Stromal cell of bone marrow (primary cell): ENCODE results near the gene CEACAM16.
"Not testable (repeated sequence)": the region's sequence is repeated elsewhere in the genome, so short reads cannot be mapped to it uniquely, and the experiment has no call there.

Experiments
- DNase-seq: peaks from one replicate; pipeline ENCODE4 v3.0.0-alpha.2; 2012; ENCODE audit warnings: low read depth

CEACAM16 gene

DNA sequence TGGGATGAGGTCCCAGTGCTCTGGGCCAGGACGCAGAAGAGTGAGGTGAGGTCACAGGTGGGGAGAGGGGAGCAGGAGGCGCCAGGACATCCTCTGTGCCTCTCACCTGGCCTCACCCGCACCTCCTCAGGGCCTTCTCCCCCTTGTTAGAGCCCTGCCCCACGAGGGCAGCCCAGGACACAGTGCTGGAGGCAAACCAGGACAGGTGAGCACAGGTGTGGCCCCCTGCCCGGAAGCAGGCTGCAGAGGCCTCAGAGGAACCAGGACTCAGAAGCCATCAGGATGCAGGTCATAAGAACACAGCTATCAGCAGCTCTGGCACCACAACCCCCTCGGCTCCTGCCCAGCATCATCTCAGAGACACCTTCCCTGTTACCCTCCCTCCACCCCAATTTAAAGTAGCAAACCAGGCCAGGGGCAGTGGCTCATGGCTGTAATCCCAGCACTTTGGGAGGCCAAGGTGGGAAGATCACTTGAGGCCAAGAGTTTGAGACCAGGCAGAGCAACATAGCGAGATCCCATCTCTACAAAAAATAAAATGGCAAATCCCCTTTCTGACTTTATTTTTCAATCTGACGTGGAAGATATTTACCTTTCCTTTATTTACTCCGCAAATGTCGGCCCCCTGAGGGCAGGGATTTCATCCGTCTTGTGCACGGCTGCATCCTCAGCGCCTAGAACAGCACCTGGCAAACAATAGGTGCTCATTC lies at the start of gene CEACAM16:
CEACAM16 (plus strand) TSS at position 660 of the 710 bp plus-strand sequence. CDS start 2,306 bp downstream, outside the sequence.
- no peak for DNase-seq

DNA sequence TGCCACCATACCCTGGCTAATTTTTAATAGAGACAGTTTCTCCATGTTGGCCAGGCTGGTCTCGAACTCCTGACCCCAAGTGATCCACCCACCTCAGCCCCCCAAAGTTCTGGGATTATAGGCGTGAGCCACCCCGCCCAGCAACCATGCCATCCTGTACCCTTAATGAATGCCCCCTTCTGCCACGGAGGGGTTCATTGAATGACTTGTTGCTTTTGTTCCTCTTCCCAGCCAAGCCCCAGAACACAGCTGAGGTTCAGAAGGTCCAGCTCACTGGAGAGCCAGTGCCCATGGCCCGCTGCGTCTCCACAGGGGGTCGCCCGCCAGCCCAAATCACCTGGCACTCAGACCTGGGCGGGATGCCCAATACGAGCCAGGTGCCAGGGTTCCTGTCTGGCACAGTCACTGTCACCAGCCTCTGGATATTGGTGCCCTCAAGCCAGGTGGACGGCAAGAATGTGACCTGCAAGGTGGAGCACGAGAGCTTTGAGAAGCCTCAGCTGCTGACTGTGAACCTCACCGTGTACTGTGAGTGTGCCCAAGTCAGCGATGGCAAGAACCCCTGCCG lies 49.3 kb upstream of the CEACAM16 start:
- DNase-seq: no peak

DNA sequence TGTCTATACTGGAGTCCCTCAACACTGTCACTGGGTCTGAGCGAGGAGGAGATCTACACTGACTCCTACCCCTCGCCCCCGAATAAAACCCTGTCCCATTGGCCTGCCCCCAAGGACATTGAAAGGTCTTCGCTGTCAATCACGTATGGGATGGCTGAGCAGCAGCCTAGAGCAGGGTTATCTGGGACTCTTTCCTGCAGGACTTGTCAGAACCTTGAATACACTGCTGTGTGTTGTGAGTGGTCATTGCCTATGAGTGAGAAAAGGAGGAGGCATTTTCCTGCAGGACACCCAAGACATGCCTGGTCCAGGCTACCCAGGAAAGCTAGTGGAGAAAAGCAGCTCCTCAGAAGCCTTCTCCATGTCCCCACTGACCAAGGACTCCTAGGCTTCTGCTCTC lies 45.6 kb upstream of the CEACAM16 start:
- DNase-seq: no peak

GRCh38 chr19:44653977-44654774 lies 44.8 kb upstream of the CEACAM16 start:
- DNase-seq: no peak

DNA sequence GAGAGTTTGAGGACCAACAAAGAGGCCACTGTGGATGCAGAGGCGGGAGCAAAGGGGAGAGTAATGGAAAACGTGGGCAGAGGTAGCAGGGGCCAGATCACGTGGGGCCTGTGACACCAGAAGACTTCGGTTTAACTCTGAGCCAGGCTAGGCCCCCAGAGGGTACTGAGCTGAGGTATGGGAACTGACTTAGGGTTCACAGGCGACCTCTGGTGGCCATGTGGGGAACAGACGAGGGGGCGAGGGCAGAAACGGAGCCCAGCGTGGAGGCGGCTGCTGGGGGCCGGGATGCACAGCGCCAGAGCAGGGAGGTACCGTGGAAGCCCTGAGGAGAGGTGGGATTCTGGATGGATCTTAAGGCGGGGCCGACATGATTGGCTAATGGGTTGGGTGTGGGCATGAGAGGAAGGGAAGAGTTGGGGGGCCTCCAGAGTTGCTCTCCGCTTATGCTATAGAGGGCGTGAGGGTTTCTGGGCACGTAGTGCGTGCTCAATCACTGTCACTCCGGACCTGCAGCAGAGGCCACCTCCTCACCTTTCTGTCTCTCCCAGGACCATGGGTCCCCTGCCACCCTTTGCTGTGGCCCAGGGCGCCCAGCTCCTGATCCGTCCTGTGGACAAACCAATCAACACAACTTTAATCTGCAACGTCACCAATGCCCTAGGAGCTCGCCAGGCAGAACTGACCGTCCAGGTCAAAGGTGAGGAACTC lies 41.6 kb upstream of the CEACAM16 start:
- no peak for DNase-seq

DNA sequence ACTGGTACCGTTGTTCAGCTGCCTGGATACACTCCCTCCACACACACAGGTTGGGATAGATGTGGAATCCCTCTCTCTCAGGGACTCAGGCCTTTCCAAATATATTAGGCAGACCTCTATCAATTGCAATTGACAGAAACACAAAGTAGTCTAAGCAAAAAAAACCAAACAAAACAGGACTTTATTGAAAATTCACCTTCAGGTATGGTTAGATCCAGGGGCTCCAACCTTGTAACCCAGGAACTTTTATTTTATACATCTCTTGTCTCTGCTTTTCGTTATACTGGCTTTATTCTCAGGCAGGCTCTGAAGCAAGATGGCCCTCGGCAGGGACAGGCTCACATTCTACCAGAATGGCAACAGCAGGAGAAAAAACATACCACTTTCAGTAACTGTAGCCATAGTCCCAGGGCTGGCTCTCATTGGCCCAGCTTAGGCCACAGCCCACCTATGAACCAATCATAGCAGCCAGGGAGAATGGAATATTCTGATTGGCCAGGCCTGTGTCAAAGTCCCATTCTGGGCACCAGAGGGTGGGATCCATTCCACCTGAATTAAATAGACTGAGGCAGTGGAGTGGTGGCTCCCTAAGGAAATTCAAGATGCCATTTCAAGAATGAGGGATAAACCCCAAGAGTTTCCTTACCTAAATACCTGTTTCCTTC lies 40.8 kb upstream of the CEACAM16 start:
- DNase-seq: no peak

DNA sequence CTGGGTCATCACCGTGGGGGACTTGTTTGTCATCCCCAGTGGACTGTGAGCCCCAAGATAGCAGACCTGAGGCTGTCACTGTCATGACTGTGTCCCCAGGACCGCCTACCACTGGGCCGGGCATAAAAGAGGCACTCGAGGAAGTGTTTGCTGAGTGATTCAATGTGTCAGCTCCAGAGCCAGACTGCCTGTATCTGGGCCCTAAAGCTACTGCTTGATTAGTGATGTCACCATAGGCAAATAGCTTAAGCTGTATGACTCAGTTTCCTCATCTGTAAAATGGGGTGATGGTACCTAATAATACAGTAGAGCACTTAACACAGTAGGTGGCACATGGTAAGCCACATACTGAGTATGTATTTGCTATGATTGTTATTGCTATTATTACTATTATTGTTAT lies 38.9 kb upstream of the CEACAM16 start:
- no peak for DNase-seq

GRCh38 chr19:44661205-44661604 lies 37.7 kb upstream of the CEACAM16 start:
- no peak for DNase-seq

DNA sequence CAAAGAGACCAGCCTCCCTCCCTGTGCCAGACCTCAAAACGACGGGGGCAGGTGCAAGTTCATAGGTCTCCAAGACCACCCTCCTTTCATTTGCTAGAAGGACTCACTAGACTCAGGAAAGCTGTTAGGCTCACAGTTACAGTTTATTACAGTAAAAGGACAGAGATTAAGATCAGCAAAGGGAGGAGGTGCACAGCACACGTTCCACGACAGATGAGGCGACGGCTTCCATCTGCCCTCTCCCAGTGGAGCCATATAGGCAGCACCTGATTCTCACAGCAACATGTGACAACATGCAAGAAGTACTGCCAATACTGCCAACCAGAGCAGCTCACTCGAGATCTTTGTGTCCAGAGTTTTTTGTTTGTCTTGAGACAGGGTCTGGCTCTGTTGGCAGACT lies 37.0 kb upstream of the CEACAM16 start:
- DNase-seq: no peak

- DNase-seq: no peak
Observed at GRCh38 chr19:44662691-44663385, 36.1 kb upstream of the CEACAM16 start.

DNA sequence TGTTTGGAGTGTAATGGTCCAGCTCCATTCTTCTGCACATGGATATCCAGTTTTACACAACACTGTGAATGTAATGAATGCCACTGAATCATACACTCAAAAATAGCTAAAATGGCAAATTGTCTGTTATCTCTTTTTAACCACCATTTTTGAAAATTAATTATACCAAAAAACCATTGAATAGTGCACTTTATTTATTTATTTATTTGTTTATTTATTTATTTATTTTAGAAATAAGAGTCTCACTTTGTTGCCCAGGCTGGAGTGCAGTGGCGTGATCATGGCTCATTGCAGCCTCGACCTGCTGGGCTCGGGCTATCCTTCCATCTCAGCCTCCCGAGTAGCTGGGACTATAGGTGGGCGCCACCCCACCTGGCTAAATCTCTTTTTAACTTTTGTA lies 35.0 kb upstream of the CEACAM16 start:
- no peak for DNase-seq

DNA sequence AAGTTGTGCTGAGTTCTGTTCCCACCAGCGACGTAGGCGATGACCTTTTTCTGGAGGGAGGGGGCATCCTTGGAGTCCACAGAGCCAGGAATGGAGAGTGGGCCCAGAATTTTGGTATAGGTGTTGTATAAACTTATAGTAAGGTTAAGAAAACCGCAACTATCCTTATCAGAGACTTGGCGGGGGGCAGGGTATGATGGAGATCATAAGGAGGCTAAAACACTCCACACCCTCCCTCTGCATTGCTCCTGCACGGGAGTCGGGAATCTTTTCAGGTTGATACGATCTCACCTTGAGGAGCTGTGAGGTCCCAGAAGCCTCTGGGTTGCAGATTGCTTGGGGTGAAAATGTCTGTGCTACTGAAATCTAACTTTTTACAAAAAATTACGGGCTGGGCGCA lies 34.0 kb upstream of the CEACAM16 start:
- no peak for DNase-seq

- DNase-seq: no peak
Observed at GRCh38 chr19:44666852-44667556, 31.9 kb upstream of the CEACAM16 start.

DNA sequence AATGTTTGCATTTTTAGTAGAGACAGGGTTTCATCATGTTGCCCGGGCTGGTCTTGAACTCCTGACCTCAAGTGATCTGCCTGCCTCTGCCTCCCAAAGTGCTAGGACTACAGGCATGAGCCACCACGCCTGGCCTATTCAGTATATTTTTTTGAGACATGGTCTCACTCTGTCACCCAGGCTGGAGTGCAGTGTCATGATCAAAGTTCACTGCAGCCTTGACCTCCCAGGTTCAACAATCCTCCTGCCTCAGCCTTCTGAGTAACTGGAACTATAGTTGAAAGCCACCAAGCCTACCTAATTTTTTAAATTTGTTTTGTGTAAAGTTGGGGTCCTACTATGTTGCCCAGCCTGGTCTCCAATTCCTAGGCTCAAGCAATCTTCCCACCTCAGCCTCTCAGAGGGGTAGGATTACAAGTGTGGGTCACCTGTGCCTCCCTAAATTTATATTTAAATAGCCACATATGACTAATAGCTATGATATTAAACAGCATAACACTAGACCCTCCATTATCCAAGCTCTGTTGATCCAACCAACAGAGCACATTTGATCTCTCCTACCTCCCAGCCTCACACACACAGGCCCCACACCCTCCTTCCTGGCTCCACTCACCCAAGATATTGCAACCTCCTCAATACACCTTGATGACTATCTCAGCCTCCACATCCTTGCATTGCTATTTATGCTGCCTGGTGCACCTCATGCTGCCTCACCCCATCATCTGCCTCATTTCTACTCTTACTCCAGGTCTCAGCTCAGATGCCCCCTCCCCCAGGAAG lies 29.8 kb upstream of the CEACAM16 start:
- no peak for DNase-seq

DNA sequence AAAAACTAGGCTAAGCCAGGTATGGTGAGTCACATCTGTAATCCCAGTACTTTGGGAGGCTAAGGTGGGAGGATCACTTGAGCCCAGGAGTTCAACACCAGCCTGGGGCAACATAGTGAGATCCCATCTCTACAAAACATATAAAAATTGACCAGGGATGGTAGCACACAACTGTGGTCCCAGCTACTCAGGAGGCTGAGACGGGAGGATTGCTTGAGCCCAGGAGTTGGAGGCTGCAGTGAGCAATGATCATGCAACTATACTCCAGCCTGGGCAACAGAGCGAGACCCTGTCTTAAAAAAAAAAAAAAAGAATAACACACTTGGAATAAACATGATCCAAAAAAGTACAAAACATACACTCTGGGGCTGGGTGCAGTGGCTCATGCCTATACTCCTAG lies 28.9 kb upstream of the CEACAM16 start:
- DNase-seq: not testable (repeated sequence)

- DNase-seq: no peak
Observed at GRCh38 chr19:44671400-44671799, 27.6 kb upstream of the CEACAM16 start, which contains the start of gene CEACAM19. Gene CEACAM19, plus strand, starts transcription at chr19:44671482. Its CDS starts 450 bp downstream, at chr19:44671932.

DNA sequence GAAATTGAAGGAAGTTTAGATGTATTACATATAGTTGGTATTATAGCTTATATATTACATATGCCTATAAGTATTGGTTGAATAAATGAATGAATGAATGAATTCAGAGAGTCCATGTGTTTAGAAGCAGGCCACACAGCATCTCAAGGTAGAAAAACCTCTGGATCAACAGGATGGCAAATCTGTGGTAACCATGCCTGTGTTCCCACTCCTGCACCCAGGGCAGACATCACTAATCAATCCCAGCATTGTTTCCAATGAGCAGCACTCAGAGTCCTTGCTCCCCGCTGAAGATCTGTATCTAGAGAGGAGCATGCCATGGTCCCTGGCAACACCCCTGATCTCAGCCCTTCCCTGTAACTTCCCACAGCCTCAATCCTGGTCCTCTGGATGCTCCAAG lies 26.7 kb upstream of the CEACAM16 start:
- no peak for DNase-seq

DNA sequence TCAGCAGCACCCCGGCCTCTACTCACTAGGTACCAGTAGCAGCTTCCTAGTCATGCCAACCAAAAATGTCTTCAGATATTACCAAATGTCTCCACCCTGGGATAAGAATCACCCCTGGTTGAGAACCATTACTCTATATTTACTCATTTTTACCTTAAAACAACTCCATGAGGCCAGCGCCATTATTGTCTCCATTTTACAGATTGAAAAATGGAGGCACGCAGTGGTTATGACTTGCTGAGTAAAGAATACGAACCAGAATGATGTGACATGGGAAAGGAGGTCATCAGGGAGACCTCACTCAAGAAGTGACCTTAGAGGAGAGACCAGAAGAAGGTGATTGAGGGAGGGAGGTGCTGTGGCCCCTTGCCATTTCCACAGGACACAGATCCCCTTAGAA lies 25.4 kb upstream of the CEACAM16 start:
- DNase-seq: no peak

DNA sequence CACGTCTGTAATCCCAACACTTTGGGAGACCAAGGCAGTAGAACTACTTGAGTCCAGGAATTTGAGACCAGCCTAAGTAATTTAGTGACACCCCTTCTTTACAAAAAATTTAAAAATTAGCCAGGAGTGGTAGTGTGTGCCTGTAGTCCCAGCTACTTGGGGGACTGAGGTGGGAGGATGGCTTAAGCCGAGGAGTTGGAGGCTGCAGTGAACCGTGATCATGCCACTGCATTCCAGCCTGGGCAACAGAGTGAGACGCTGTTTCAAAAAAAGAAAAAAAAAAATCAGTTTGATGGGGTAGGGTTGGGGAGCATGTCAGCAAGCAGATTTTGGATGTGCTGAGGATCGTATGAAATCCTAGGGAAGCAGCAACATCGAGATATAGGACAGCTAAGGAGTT lies 23.4 kb upstream of the CEACAM16 start:
- no peak for DNase-seq
